OCI-LY7 (cell line): ENCODE measurements around the gene NELL1. TPM values are rescaled to one million over a fixed set of nuclear protein-coding genes. Genes with fewer than 3 reads are reported as not detected.

ENCODE experiments used
- BruUV-seq: library from RNA; stranded (reverse); fragments of 400-500 nt; replicated peaks from 2 replicates; lab custom pipeline; 2021; lab: Mats Ljungman, UMichigan
- CTCF ChIA-PET: fragments of 300-600 bp; sonication (Branson Sonifier 250); formaldehyde crosslinking; loops from one replicate; lab custom pipeline; 2022; ENCODE audit warnings: antibody characterized with exemption; ENCODE audit not compliant: unreplicated experiment; lab: Charles Lee
- POLR2A ChIA-PET: fragments of 300-600 bp; sonication (Branson Sonifier 250); formaldehyde crosslinking; loops from one replicate; lab custom pipeline; 2022; ENCODE audit warnings: antibody characterized with exemption; lab: Charles Lee
- DNase-seq: peaks from one replicate; pipeline ENCODE4 v3.0.0-alpha.2; 2015; ENCODE audit warnings: low spot score
- H2AFZ ChIP-seq: fragments of 200-600 bp; sonication (generic), shearing (Covaris generic); 2 replicates; pipeline ENCODE4 v1.6.1; 2014; ENCODE audit warnings: mild to moderate bottlenecking, antibody characterized with exemption, low read length, moderate library complexity
- H3K27ac ChIP-seq: fragments of 200-600 bp; sonication (generic); 2 replicates; pipeline ENCODE4 v1.5.1; 2014; ENCODE audit warnings: mixed run types, low read depth, mild to moderate bottlenecking, moderate library complexity, low read length, inconsistent platforms; ENCODE audit not compliant: poor library complexity, severe bottlenecking
- H3K36me3 ChIP-seq: fragments of 200-600 bp; sonication (generic); 2 replicates; pipeline ENCODE4 v1.6.1; 2014; ENCODE audit warnings: mild to moderate bottlenecking, antibody characterized with exemption, low read length, moderate library complexity, mixed read lengths; ENCODE audit not compliant: insufficient read depth
- H3K4me1 ChIP-seq: fragments of 200-600 bp; sonication (generic); 2 replicates; pipeline ENCODE4 v1.5.1; 2014; ENCODE audit warnings: mild to moderate bottlenecking, low read length; ENCODE audit not compliant: insufficient read depth, poor library complexity, severe bottlenecking
- H3K4me2 ChIP-seq: fragments of 200-600 bp; sonication (generic); 2 replicates; pipeline ENCODE4 v1.6.1; 2014; ENCODE audit warnings: mild to moderate bottlenecking, low read length
- H3K4me3 ChIP-seq: fragments of 200-600 bp; sonication (generic); 2 replicates; pipeline ENCODE4 v1.5.1; 2014; ENCODE audit warnings: mild to moderate bottlenecking, low read depth, low read length; ENCODE audit not compliant: poor library complexity, severe bottlenecking
- H3K79me2 ChIP-seq: fragments of 200-600 bp; sonication (generic); 2 replicates; pipeline ENCODE4 v1.6.1; 2016; ENCODE audit warnings: low read depth, mild to moderate bottlenecking, low read length, moderate library complexity, mixed read lengths; ENCODE audit not compliant: insufficient read depth
- H3K9me2 ChIP-seq: fragments of 200-600 bp; sonication (generic); 2 replicates; pipeline ENCODE4 v1.6.1; 2016; ENCODE audit warnings: mild to moderate bottlenecking, low read length, mixed read lengths; ENCODE audit not compliant: insufficient read depth
- H3K9me3 ChIP-seq: fragments of 200-600 bp; sonication (generic); 2 replicates; pipeline ENCODE4 v1.6.1; 2014; ENCODE audit warnings: mild to moderate bottlenecking, mixed run types, low read length, mixed read lengths
- H4K20me1 ChIP-seq: fragments of 200-600 bp; sonication (generic); 2 replicates; pipeline ENCODE4 v1.6.1; 2014; ENCODE audit warnings: mild to moderate bottlenecking, antibody characterized with exemption, low read length, moderate library complexity, mixed read lengths; ENCODE audit not compliant: insufficient read depth
- CTCF ChIP-seq: fragments of 200-600 bp; sonication (generic); conservative IDR thresholded peaks from 2 replicates; pipeline ENCODE4 v1.5.1; 2014; ENCODE audit warnings: mild to moderate bottlenecking, antibody characterized with exemption, low read length, moderate library complexity, mixed read lengths
- EZH2phosphoT487 ChIP-seq: fragments of 200-600 bp; sonication (generic); IDR thresholded peaks from 2 replicates; pipeline ENCODE4 v1.6.1; 2018; ENCODE audit warnings: low read depth, borderline replicate concordance, mild to moderate bottlenecking, mixed run types, antibody characterized with exemption, low read length, moderate library complexity, mixed read lengths
- intact Hi-C: fragments of 100-400 bp; cut with micrococcal nuclease; formaldehyde crosslinking; loops from one replicate; pipeline ENCODE4 v1.10.0; 2022; ENCODE audit not compliant: unreplicated experiment
- total RNA-seq, 2 experiments: library from RNA; depleted of rRNA in 1 of 2; stranded (reverse); fragments of >200 nt in 1 of 2; shearing (Covaris generic) in 1 of 2; gene quantifications; 2 replicates each; pipeline ENCODE4 v1.2.3, GENCODE V29; 2014 to 2022

The NELL1 gene
- total RNA-seq, 2 experiments from 2014 or later = not detected

- BruUV-seq = no TSS peak
- CTCF ChIA-PET = no interaction called here
- H3K79me2 ChIP-seq = no peaks in the 10 kb centered on the region
- no peak overlapping the region for H3K27ac ChIP-seq
- no peak overlapping the region for H2AFZ ChIP-seq
- no peaks in the 10 kb centered on the region for H3K4me1 ChIP-seq
- POLR2A ChIA-PET = no interaction called here
- H3K4me3 ChIP-seq = no peak overlapping the region
- no peaks in the 10 kb centered on the region for H3K36me3 ChIP-seq
- intact Hi-C loops = loop anchor here (10.0 kb wide), 1 partner anchor 1647 kb away; no protein-coding TSS in a partner anchor
- H4K20me1 ChIP-seq = no peaks in the 10 kb centered on the region
- TF ChIP-seq CTCF = no peak
- no peak for TF ChIP-seq EZH2phosphoT487
- no peak overlapping the region for H3K4me2 ChIP-seq
- DNase-seq = no peak
- H3K9me2 ChIP-seq = no peaks in the 10 kb centered on the region
- H3K9me3 ChIP-seq = no peaks in the 10 kb centered on the region
These were observed 11.3 kb upstream of the NELL1 start for GRCh38 chr11:20658135-20658534.

- CTCF ChIA-PET = no interaction called here
- no peaks in the 10 kb centered on the region for H3K4me1 ChIP-seq
- no peaks in the 10 kb centered on the region for H3K9me2 ChIP-seq
- H3K4me3 ChIP-seq = no peak overlapping the region
- intact Hi-C loops = no loop called here
- no peak overlapping the region for H3K4me2 ChIP-seq
- no peaks in the 10 kb centered on the region for H3K79me2 ChIP-seq
- no peaks in the 10 kb centered on the region for H4K20me1 ChIP-seq
- H3K9me3 ChIP-seq = no peaks in the 10 kb centered on the region
- H3K27ac ChIP-seq = no peak overlapping the region
- POLR2A ChIA-PET = no interaction called here
- no peak for DNase-seq
- no peak overlapping the region for H2AFZ ChIP-seq
- TF ChIP-seq EZH2phosphoT487 (no peak), CTCF (no peak)
- no TSS peak for BruUV-seq
- no peaks in the 10 kb centered on the region for H3K36me3 ChIP-seq
These were observed 7.9 kb upstream of the NELL1 start for GRCh38 chr11:20661445-20661844.

GRCh38 chr11:20661850-20662249, 7.5 kb upstream of the NELL1 start:
- no peak for DNase-seq

More at GRCh38 chr11:20661850-20662249, 7.5 kb upstream of the NELL1 start:
- Histone ChIP-seq H3K9me3 (no peaks in the 10 kb centered on the region), H2AFZ (no peak overlapping the region), H3K4me2 (no peak overlapping the region), H3K79me2 (no peaks in the 10 kb centered on the region), H3K9me2 (no peaks in the 10 kb centered on the region), H3K36me3 (no peaks in the 10 kb centered on the region), H3K4me1 (no peaks in the 10 kb centered on the region), H3K27ac (no peak overlapping the region), H3K4me3 (no peak overlapping the region), H4K20me1 (no peaks in the 10 kb centered on the region)
- BruUV-seq = no TSS peak
- TF ChIP-seq EZH2phosphoT487 = no peak
- TF ChIP-seq CTCF = no peak
- CTCF ChIA-PET = no interaction called here
- intact Hi-C loops = no loop called here
- POLR2A ChIA-PET = no interaction called here
